ENCODE measurements around the gene PCLO.

Gene PCLO

GRCh38 chr7:82823073-82823472 is 339.6 kb downstream of the PCLO start:
- DNase-seq (ENCODE audit: low read depth): no peak

- DNase-seq (ENCODE audit: low read depth): no peak
Measured at GRCh38 chr7:82821037-82821436, 341.6 kb downstream of the PCLO start.

- no peak for DNase-seq (ENCODE audit: low read depth)
Measured at GRCh38 chr7:82818171-82818570, 344.5 kb downstream of the PCLO start.

- DNase-seq (ENCODE audit: low read depth): no peak
Measured at GRCh38 chr7:82816272-82816671, 346.4 kb downstream of the PCLO start.

- DNase-seq (ENCODE audit: low read depth): no peak
Measured at GRCh38 chr7:82810558-82811259, 352.0 kb downstream of the PCLO start.

- DNase-seq (ENCODE audit: low read depth): no peak
Measured at GRCh38 chr7:82808633-82809032, 354.1 kb downstream of the PCLO start.

GRCh38 chr7:82805527-82805960 is 357.1 kb downstream of the PCLO start:
- DNase-seq (ENCODE audit: low read depth): no peak

GRCh38 chr7:82803411-82803810 is 359.3 kb downstream of the PCLO start:
- DNase-seq (ENCODE audit: low read depth): no peak

- DNase-seq (ENCODE audit: low read depth): no peak
Measured at GRCh38 chr7:82789883-82790609, 372.6 kb downstream of the PCLO start.

GRCh38 chr7:82778021-82778420 is 384.7 kb downstream of the PCLO start:
- DNase-seq (ENCODE audit: low read depth): no peak

GRCh38 chr7:82762880-82763279 is 399.8 kb downstream of the PCLO start:
- no peak for DNase-seq (ENCODE audit: low read depth)

GRCh38 chr7:82760831-82761230 is 401.9 kb downstream of the PCLO start:
- no peak for DNase-seq (ENCODE audit: low read depth)

GRCh38 chr7:82760074-82760473 is 402.6 kb downstream of the PCLO start:
- DNase-seq (ENCODE audit: low read depth): no peak

- DNase-seq (ENCODE audit: low read depth): no peak
Measured at GRCh38 chr7:82755705-82756551, 406.8 kb downstream of the PCLO start.

GRCh38 chr7:82750007-82750406 is 412.7 kb downstream of the PCLO start:
- DNase-seq (ENCODE audit: low read depth): no peak

GRCh38 chr7:82745820-82746219 is 416.9 kb downstream of the PCLO start:
- DNase-seq (ENCODE audit: low read depth): no peak

GRCh38 chr7:82745117-82745516 is 417.6 kb downstream of the PCLO start:
- DNase-seq (ENCODE audit: low read depth): no peak

- no peak for DNase-seq (ENCODE audit: low read depth)
Measured at GRCh38 chr7:82742163-82742562, 420.5 kb downstream of the PCLO start.

- no peak for DNase-seq (ENCODE audit: low read depth)
Measured at GRCh38 chr7:82741493-82741892, 421.2 kb downstream of the PCLO start.

- DNase-seq (ENCODE audit: low read depth): no peak
Measured at GRCh38 chr7:82740246-82740848, 422.3 kb downstream of the PCLO start.

GRCh38 chr7:82736633-82737032 is 426.1 kb downstream of the PCLO start:
- no peak for DNase-seq (ENCODE audit: low read depth)

GRCh38 chr7:82732677-82733076 is 430.0 kb downstream of the PCLO start:
- no peak for DNase-seq (ENCODE audit: low read depth)
